MCF 10A (cell line): ENCODE data around the gene CEP135. TPM values are rescaled to one million over a fixed set of nuclear protein-coding genes. Genes with fewer than 3 reads are reported as not detected.
"Not testable (repeated sequence)": the region's sequence is repeated elsewhere in the genome, so short reads cannot be mapped to it uniquely, and the experiment has no call there.

Source experiments
- BruUV-seq: library from RNA; stranded (reverse); fragments of 400-500 nt; replicated peaks from 2 replicates; lab custom pipeline; 2021; lab: Mats Ljungman, UMichigan
- CTCF ChIA-PET: fragments of 300-600 bp; sonication (Branson Sonifier 250); formaldehyde crosslinking; extraction: SDS; loops from one replicate; lab custom pipeline; 2021; ENCODE audit warnings: antibody characterized with exemption, inconsistent platforms; lab: Yijun Ruan, JAX
- POLR2A ChIA-PET: fragments of 300-600, 350-650 bp; sonication (Branson Sonifier 250); formaldehyde crosslinking; extraction: SDS; loops from one replicate; lab custom pipeline; 2020; ENCODE audit warnings: antibody characterized with exemption, inconsistent platforms; lab: Yijun Ruan, JAX
- DNase-seq: peaks from one replicate; pipeline ENCODE4 v3.0.0-alpha.2; 2018; ENCODE audit not compliant: unreplicated experiment
- H3K27ac Mint-ChIP-seq: one replicate; pipeline ENCODE4 v1.8.0; 2022; ENCODE audit warnings: mild to moderate bottlenecking, low read depth, mixed read lengths; ENCODE audit not compliant: unreplicated experiment
- H3K27me3 Mint-ChIP-seq: one replicate; pipeline ENCODE4 v1.8.0; 2022; ENCODE audit warnings: mixed read lengths; ENCODE audit not compliant: insufficient read depth, unreplicated experiment
- H3K36me3 Mint-ChIP-seq: one replicate; pipeline ENCODE4 v1.8.0; 2022; ENCODE audit warnings: mild to moderate bottlenecking, moderate library complexity, mixed read lengths; ENCODE audit not compliant: insufficient read depth, unreplicated experiment
- H3K4me1 Mint-ChIP-seq: one replicate; pipeline ENCODE4 v1.8.0; 2022; ENCODE audit warnings: mixed read lengths; ENCODE audit not compliant: insufficient read depth, unreplicated experiment
- H3K4me3 Mint-ChIP-seq: one replicate; pipeline ENCODE4 v1.8.0; 2022; ENCODE audit warnings: mild to moderate bottlenecking, moderate library complexity, mixed read lengths; ENCODE audit not compliant: unreplicated experiment
- H3K9me3 Mint-ChIP-seq: one replicate; pipeline ENCODE4 v1.8.0; 2022; ENCODE audit warnings: mixed read lengths; ENCODE audit not compliant: unreplicated experiment
- intact Hi-C: fragments of 100-400 bp; cut with micrococcal nuclease; formaldehyde crosslinking; loops from 2 replicates; pipeline ENCODE4 v1.14.1; 2022
- total RNA-seq: library from RNA; stranded (reverse); gene quantifications from 2 replicates; pipeline ENCODE4 v1.2.3, GENCODE V29; 2022
- TF ChIP-seq, protein P1 (sequence below): fragments of 200-600 bp; IDR thresholded peaks from one replicate; pipeline ENCODE4 v1.8.0; 2022; ENCODE audit warnings: antibody characterized with exemption, mild to moderate bottlenecking; ENCODE audit not compliant: unreplicated experiment

CEP135 gene
- total RNA-seq, 1 experiment from 2014 or later = 12.4 TPM

DNA sequence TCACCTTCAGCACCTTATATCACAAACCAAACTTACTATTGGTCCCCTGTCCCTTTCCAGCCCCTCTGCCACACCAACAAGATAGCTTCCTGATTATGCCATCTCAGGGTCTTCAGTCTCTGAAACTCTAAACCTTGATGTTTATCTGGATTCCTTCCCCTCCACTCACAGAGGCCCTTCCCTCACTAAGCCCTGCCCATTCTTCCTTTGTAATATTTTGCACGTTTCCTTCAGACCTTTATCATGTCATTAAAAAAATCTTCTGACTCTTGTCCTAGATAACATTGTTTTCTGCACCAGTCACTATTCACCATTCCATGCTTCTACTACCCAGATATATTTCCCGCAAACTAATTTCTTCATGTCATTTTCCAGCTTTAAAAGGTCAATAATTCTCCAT is 17.7 kb upstream of the CEP135 start:
- DNase-seq = no peak
- no peaks in the 10 kb centered on the region for H3K27me3 Mint-ChIP-seq
- POLR2A ChIA-PET = interaction anchor here (0.8 kb wide), 1 partner anchor 537 kb away, joined by 4 read pairs; no protein-coding TSS in a partner anchor
- H3K9me3 Mint-ChIP-seq = no peaks in the 10 kb centered on the region
- TF ChIP-seq, protein P1, sequence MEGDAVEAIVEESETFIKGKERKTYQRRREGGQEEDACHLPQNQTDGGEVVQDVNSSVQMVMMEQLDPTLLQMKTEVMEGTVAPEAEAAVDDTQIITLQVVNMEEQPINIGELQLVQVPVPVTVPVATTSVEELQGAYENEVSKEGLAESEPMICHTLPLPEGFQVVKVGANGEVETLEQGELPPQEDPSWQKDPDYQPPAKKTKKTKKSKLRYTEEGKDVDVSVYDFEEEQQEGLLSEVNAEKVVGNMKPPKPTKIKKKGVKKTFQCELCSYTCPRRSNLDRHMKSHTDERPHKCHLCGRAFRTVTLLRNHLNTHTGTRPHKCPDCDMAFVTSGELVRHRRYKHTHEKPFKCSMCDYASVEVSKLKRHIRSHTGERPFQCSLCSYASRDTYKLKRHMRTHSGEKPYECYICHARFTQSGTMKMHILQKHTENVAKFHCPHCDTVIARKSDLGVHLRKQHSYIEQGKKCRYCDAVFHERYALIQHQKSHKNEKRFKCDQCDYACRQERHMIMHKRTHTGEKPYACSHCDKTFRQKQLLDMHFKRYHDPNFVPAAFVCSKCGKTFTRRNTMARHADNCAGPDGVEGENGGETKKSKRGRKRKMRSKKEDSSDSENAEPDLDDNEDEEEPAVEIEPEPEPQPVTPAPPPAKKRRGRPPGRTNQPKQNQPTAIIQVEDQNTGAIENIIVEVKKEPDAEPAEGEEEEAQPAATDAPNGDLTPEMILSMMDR = no peak
- H3K4me3 Mint-ChIP-seq = no peak overlapping the region
- no TSS peak for BruUV-seq
- intact Hi-C loops = no loop called here
- H3K36me3 Mint-ChIP-seq = no peaks in the 10 kb centered on the region
- no peaks in the 10 kb centered on the region for H3K4me1 Mint-ChIP-seq
- no peak overlapping the region for H3K27ac Mint-ChIP-seq
- CTCF ChIA-PET = no interaction called here

DNA sequence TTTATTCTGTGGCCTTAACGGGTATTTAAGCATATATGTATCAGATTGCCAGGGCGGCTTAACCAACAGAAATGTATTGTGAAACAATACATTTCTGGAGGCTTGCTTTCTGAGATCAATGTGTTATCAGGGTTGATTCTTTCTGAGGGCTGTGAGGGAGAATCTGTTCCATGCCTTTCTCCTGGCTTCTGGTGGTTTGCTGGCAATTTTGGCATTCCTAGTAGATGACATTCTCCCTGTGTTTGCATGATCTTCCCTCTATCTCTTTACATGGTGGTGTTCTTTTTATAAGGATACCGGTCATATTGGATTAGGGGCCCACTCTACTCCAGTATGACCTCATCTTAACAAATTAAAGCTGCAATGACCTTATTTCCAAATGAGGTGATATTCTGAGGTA is 16.9 kb upstream of the CEP135 start:
- TF ChIP-seq, protein P1 = no peak
- CTCF ChIA-PET = no interaction called here
- no peak overlapping the region for H3K27ac Mint-ChIP-seq

DNA sequence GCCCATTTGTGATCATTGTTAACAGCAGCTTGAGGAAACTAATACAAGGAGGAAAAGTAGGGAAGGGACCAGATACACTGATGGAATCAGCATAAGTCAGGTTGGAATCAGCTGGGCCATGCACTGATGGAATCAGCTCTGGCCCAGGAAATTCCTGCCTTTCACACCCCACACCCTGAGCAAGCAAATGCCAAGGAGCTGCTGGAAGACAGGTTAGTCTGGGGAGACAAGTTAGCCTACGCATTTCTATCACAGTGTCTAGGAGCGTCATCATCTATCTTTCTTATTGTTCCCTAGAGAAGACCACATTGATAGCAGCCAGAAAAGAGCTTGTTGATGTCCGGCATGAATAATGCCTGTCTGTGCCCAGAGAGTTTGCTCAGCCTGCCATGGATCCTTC is 16.2 kb upstream of the CEP135 start:
- Mint-ChIP-seq H3K4me1 (no peaks in the 10 kb centered on the region), H3K36me3 (no peaks in the 10 kb centered on the region), H3K27ac (no peak overlapping the region), H3K27me3 (no peaks in the 10 kb centered on the region), H3K9me3 (no peaks in the 10 kb centered on the region), H3K4me3 (no peak overlapping the region)
- POLR2A ChIA-PET = interaction anchor here (1.7 kb wide), 1 partner anchor 15 kb away, joined by 6 read pairs; the partner anchor contains the start of gene CEP135
- intact Hi-C loops = no loop called here
- CTCF ChIA-PET = interaction anchor here (1.7 kb wide), 1 partner anchor 16 kb away, joined by 8 read pairs; the partner anchor contains the start of gene CEP135
- DNase-seq = no peak
- BruUV-seq = no TSS peak
- TF ChIP-seq, protein P1 = no peak

More for the DNA sequence above, 16.9 kb upstream of the CEP135 start:
- no peaks in the 10 kb centered on the region for H3K36me3 Mint-ChIP-seq
- POLR2A ChIA-PET = interaction anchor here (1.7 kb wide), 1 partner anchor 16 kb away, joined by 6 read pairs; the partner anchor contains the start of gene CEP135
- intact Hi-C loops = no loop called here
- H3K4me3 Mint-ChIP-seq = no peak overlapping the region
- H3K4me1 Mint-ChIP-seq = no peaks in the 10 kb centered on the region
- no peak for DNase-seq
- no TSS peak for BruUV-seq
- H3K27me3 Mint-ChIP-seq = no peaks in the 10 kb centered on the region
- no peaks in the 10 kb centered on the region for H3K9me3 Mint-ChIP-seq

DNA sequence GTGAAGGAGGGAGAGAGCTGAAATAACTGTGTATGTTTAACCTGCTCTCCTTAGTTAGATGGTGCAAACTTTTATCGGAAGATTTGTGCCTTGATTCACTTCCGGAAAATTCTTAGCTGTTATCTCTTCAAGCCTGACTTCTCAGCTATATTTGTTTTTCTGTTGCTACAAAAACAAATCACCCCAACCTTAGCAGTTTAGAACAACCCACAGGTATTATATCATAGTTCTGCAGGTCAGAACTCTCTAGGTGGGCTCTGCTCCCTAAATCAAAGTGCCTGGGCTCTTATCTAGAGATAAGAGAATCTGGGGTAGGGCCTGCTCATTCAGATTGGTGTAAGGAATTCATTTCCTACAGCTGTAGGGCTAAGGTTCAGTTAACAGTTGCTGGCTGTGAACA is 15.1 kb upstream of the CEP135 start:
- no TSS peak for BruUV-seq
- CTCF ChIA-PET = interaction anchor here (0.6 to 1.7 kb wide), 2 partner anchors 15 to 209 kb away, joined by 3 to 8 read pairs; partner anchors contain the start of gene CEP135
- H3K36me3 Mint-ChIP-seq = no peaks in the 10 kb centered on the region
- H3K27me3 Mint-ChIP-seq = no peaks in the 10 kb centered on the region
- no peak overlapping the region for H3K27ac Mint-ChIP-seq
- no peaks in the 10 kb centered on the region for H3K9me3 Mint-ChIP-seq
- TF ChIP-seq, protein P1 = no peak
- H3K4me1 Mint-ChIP-seq = no peaks in the 10 kb centered on the region
- no peak for DNase-seq
- H3K4me3 Mint-ChIP-seq = no peak overlapping the region
- POLR2A ChIA-PET = interaction anchor here (1.7 kb wide), 1 partner anchor 14 kb away, joined by 6 read pairs; the partner anchor contains the start of gene CEP135
- intact Hi-C loops = no loop called here

DNA sequence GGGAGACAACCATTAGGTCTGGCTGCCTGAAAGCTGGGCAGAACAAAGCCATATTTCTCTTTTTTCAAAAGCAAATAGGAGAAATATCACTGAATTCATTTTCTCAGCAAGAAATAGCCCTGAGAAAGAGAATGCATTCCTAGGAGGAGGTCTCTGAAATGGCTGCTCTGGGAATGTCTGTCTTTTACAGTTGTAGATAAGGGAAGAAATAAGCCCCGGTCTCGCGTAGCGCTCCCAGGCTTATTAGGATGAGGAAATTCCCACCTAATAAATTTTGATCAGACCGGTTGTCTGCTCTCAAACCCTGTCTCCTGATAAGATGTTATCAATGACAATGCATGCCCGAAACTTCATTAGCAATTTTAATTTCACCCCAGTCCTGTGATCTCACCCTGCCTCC is 12.8 kb upstream of the CEP135 start:
- BruUV-seq, H3K9me3 Mint-ChIP-seq, H3K4me1 Mint-ChIP-seq, H3K27ac Mint-ChIP-seq, H3K4me3 Mint-ChIP-seq, H3K36me3 Mint-ChIP-seq, H3K27me3 Mint-ChIP-seq, intact Hi-C loops, DNase-seq: not testable (repeated sequence)
- CTCF ChIA-PET = interaction anchor here (1.4 kb wide), 1 partner anchor 11 kb away, joined by 3 read pairs; no protein-coding TSS in a partner anchor
- POLR2A ChIA-PET = interaction anchor here (3.5 kb wide), 1 partner anchor 12 kb away, joined by 14 read pairs; the partner anchor contains the start of gene CEP135
